Stomach (tissue), 4 donors: ENCODE measurements around the gene DCC.

Experiments used
- CTCF ChIP-seq, 7 experiments: fragments of 450-650 bp in 4 of 7; fragments of 200-600 bp in 3 of 7; sonication (generic) in 3 of 7; IDR thresholded peaks; one replicate each; pipeline ENCODE4 v1.5.1; 2016 to 2019; ENCODE audit warnings: antibody characterized with exemption in 7 of 7, control low read depth in 2 of 7, mild to moderate bottlenecking in 1 of 7
- POLR2AphosphoS5 ChIP-seq, 3 donors: sonication (generic); formaldehyde crosslinking; IDR thresholded peaks; one replicate each; pipeline ENCODE4 v1.6.1; 2016; ENCODE audit warnings: antibody characterized with exemption in 3 of 3

- TF ChIP-seq POLR2AphosphoS5 (IDR thresholded peaks at IDR 0.05) (no peak), CTCF (IDR thresholded peaks at IDR 0.05) (no peak)
Observed at GRCh38 chr18:52920665-52921064, 580.7 kb downstream of the DCC start.
